Panc1 (cell line): ENCODE measurements around the gene GRM1.

Experiments
- CTCF ChIP-seq: fragments of 450-650 bp; IDR thresholded peaks from 2 replicates; pipeline ENCODE4 v1.5.1; 2017; ENCODE audit warnings: mild to moderate bottlenecking
- POLR2AphosphoS5 ChIP-seq: IDR thresholded peaks from 2 replicates; pipeline ENCODE4 v1.6.1; 2012; ENCODE audit warnings: mild to moderate bottlenecking, low read depth, low read length, moderate library complexity
- REST ChIP-seq, 2 experiments: IDR thresholded peaks; 2 replicates each; pipeline ENCODE4 v1.6.1; 2011 to 2012; ENCODE audit warnings: low read depth in 2 of 2, control low read depth in 1 of 2, low read length in 1 of 2, mild to moderate bottlenecking in 1 of 2, moderate library complexity in 1 of 2; ENCODE audit not compliant: insufficient read depth in 1 of 2
- SIN3A ChIP-seq: IDR thresholded peaks from 2 replicates; pipeline ENCODE4 v1.6.1; 2012; ENCODE audit warnings: low read depth, mild to moderate bottlenecking, low read length, moderate library complexity, borderline replicate concordance; ENCODE audit not compliant: insufficient read depth
- TCF7L2 ChIP-seq: IDR thresholded peaks from 2 replicates; pipeline ENCODE4 v1.6.1; 2011; ENCODE audit warnings: mild to moderate bottlenecking, low read depth, low read length, inconsistent platforms

GRCh38 chr6:146028851-146029572, at the start of gene GRM1:
- TF ChIP-seq CTCF (no peak), POLR2AphosphoS5 (no peak), TCF7L2 (no peak), REST (IDR thresholded peaks at IDR 0.05; ENCODE audit: insufficient read depth in 1 of 2, low read depth in 2 of 2, low read length in 1 of 2) (no peak), SIN3A (no peak)
